ENCODE data around the gene MYL7.

MYL7 gene

GRCh38 chr7:44112231-44112996 lies 28.7 kb downstream of the MYL7 start:
- Histone ChIP-seq H3K27me3 (ENCODE audit: insufficient read depth, low read depth) (no peaks in the 10 kb centered on the region; the same call in 1 of the 2 replicates), H3K4me3 (IDR thresholded peaks at IDR 0.05; ENCODE audit: insufficient read depth, low read depth, low read length) (no peak overlapping the region), H3K36me3 (ENCODE audit: insufficient read depth) (no peaks in the 10 kb centered on the region), H4K20me1 (ENCODE audit: insufficient read depth) (no peaks in the 10 kb centered on the region), H3K4me1 (ENCODE audit: low read depth, poor library complexity, severe bottlenecking) (no peaks in the 10 kb centered on the region), H3K27ac (no peak overlapping the region), H3K9ac (no peak overlapping the region), H3K4me2 (no peak overlapping the region), H2AFZ (ENCODE audit: low read depth) (no peak overlapping the region), H3K79me2 (ENCODE audit: insufficient read depth, low read depth) (no peaks in the 10 kb centered on the region)
- no peak for TF ChIP-seq CTCF (conservative IDR thresholded peaks at IDR 0.05; ENCODE audit: low read depth, low read length)

- Histone ChIP-seq H3K4me3 (IDR thresholded peaks at IDR 0.05; ENCODE audit: insufficient read depth, low read depth, low read length) (no peak overlapping the region), H4K20me1 (ENCODE audit: insufficient read depth) (no peaks in the 10 kb centered on the region), H3K4me1 (ENCODE audit: low read depth, poor library complexity, severe bottlenecking) (no peaks in the 10 kb centered on the region), H2AFZ (ENCODE audit: low read depth) (no peak overlapping the region), H3K4me2 (no peak overlapping the region), H3K9ac (no peak overlapping the region), H3K27ac (no peak overlapping the region), H3K36me3 (ENCODE audit: insufficient read depth) (no peaks in the 10 kb centered on the region), H3K79me2 (ENCODE audit: insufficient read depth, low read depth) (no peaks in the 10 kb centered on the region), H3K27me3 (ENCODE audit: insufficient read depth, low read depth) (no peaks in the 10 kb centered on the region; the same call in 1 of the 2 replicates)
- TF ChIP-seq CTCF (conservative IDR thresholded peaks at IDR 0.05; ENCODE audit: low read depth, low read length), result no peak
Measured at GRCh38 chr7:44111761-44112160, 29.4 kb downstream of the MYL7 start.

- Histone ChIP-seq H3K4me2 (no peak overlapping the region), H3K27me3 (ENCODE audit: insufficient read depth, low read depth) (no peaks in the 10 kb centered on the region; the same call in 1 of the 2 replicates), H3K4me3 (IDR thresholded peaks at IDR 0.05; ENCODE audit: insufficient read depth, low read depth, low read length) (no peak overlapping the region), H4K20me1 (ENCODE audit: insufficient read depth) (no peaks in the 10 kb centered on the region), H3K27ac (no peak overlapping the region), H3K9ac (no peak overlapping the region), H3K36me3 (ENCODE audit: insufficient read depth) (no peaks in the 10 kb centered on the region), H3K79me2 (ENCODE audit: insufficient read depth, low read depth) (no peaks in the 10 kb centered on the region), H2AFZ (ENCODE audit: low read depth) (no peak overlapping the region), H3K4me1 (ENCODE audit: low read depth, poor library complexity, severe bottlenecking) (no peaks in the 10 kb centered on the region)
- no peak for TF ChIP-seq CTCF (conservative IDR thresholded peaks at IDR 0.05; ENCODE audit: low read depth, low read length)
Measured at GRCh38 chr7:44110719-44111635, 30.2 kb downstream of the MYL7 start.

GRCh38 chr7:44109991-44110390 lies 31.1 kb downstream of the MYL7 start:
- Histone ChIP-seq H3K4me3 (IDR thresholded peaks at IDR 0.05; ENCODE audit: insufficient read depth, low read depth, low read length) (no peak overlapping the region), H4K20me1 (ENCODE audit: insufficient read depth) (no peaks in the 10 kb centered on the region), H3K79me2 (ENCODE audit: insufficient read depth, low read depth) (no peaks in the 10 kb centered on the region), H3K36me3 (ENCODE audit: insufficient read depth) (no peaks in the 10 kb centered on the region), H2AFZ (ENCODE audit: low read depth) (no peak overlapping the region), H3K9ac (no peak overlapping the region), H3K27me3 (ENCODE audit: insufficient read depth, low read depth) (peaks cover 8% of the 10 kb centered on the region; the same call in 1 of the 2 replicates), H3K27ac (no peak overlapping the region), H3K4me2 (no peak overlapping the region), H3K4me1 (ENCODE audit: low read depth, poor library complexity, severe bottlenecking) (no peaks in the 10 kb centered on the region)
- TF ChIP-seq CTCF (conservative IDR thresholded peaks at IDR 0.05; ENCODE audit: low read depth, low read length), result no peak
